ENCODE results near the gene COA7. TPM values are rescaled to one million over a fixed set of nuclear protein-coding genes. Genes with fewer than 3 reads are reported as not detected.

Gene COA7
- total and polyA plus RNA-seq, 4 donors, result 4.7 to 14.1 (median 8.7) TPM

GRCh38 chr1:52692697-52693096, 5.5 kb downstream of the COA7 start:
- peaks cover 2 to 17% (median 16%) of the 10 kb centered on the region in 4 donors for H3K36me3 ChIP-seq (ENCODE audit: control insufficient read depth in 4 of 4, insufficient read depth in 3 of 4, low read depth in 1 of 4, low read length in 3 of 4)
- no peak for DNase-seq (ENCODE audit: low spot score)
- WGBS, result 48% methylated on average over 4 of the region's 4 CpGs

DNA sequence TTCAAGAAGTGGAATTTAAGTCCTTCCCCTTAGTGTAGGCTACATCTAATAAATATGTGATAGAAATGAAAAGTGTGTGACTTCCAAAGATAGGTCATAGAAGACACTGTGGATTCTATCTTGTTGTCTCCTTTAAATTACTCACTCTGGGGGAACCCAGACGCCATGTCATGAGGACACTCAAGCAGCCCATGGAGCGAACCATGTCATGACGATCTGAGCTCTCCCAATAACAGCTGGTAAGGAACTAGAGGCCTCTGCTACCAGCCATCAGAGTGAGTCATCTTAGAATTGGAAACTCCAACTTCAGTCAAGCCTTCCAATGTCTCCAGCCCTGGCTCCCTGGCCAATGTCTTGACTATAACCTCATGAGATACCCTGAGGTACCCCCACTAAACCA, 6.3 kb downstream of the COA7 start:
- 96% methylated on average over 3 of the region's 3 CpGs for WGBS
- Histone ChIP-seq H3K36me3 (ENCODE audit: control insufficient read depth in 4 of 4, insufficient read depth in 3 of 4, low read depth in 1 of 4, low read length in 3 of 4) (peaks cover 3 to 25% (median 24%) of the 10 kb centered on the region in 4 donors), H3K9me3 (ENCODE audit: control insufficient read depth in 4 of 4, low read length in 3 of 4) (no peaks in the 10 kb centered on the region), H3K9ac (ENCODE audit: low read depth in 1 of 2, low read length in 2 of 2) (no peak overlapping the region), H3K27me3 (ENCODE audit: control insufficient read depth in 4 of 4, insufficient read depth in 4 of 4, low read length in 3 of 4) (no peaks in the 10 kb centered on the region), H3K27ac (ENCODE audit: low read depth in 1 of 2, low read length in 2 of 2) (no peak overlapping the region), H3K4me3 (ENCODE audit: low read depth in 1 of 3, low read length in 3 of 3) (no peak overlapping the region), H3K4me1 (ENCODE audit: control insufficient read depth in 4 of 4, insufficient read depth in 4 of 4, low read length in 3 of 4) (peaks cover 0 to 8% (median 4%) of the 10 kb centered on the region in 4 donors)
- DNase-seq (ENCODE audit: low spot score), result no peak
- no peak for TF ChIP-seq HNF4A (conservative IDR thresholded peaks at IDR 0.05)
- no peak for TF ChIP-seq ATF3 (IDR thresholded peaks at IDR 0.05)
- TF ChIP-seq NR2F2 (IDR thresholded peaks at IDR 0.05), result no peak
- no peak for TF ChIP-seq FOXA2 (IDR thresholded peaks at IDR 0.05)
- TF ChIP-seq ZBTB33 (IDR thresholded peaks at IDR 0.05), result no peak
- no peak for TF ChIP-seq HNF4G (IDR thresholded peaks at IDR 0.05)
- TF ChIP-seq SP1 (IDR thresholded peaks at IDR 0.05), result no peak
- TF ChIP-seq CTCF (IDR thresholded peaks at IDR 0.05; ENCODE audit: low read depth, low read length, missing input control), result no peak

More at GRCh38 chr1:52692697-52693096, 5.5 kb downstream of the COA7 start:
- no peaks in the 10 kb centered on the region for H3K9me3 ChIP-seq (ENCODE audit: control insufficient read depth in 4 of 4, low read length in 3 of 4)
- no peak overlapping the region for H3K4me3 ChIP-seq (ENCODE audit: low read depth in 1 of 3, low read length in 3 of 3)
- H3K9ac ChIP-seq (ENCODE audit: low read depth in 1 of 2, low read length in 2 of 2), result no peak overlapping the region
- no peaks in the 10 kb centered on the region for H3K27me3 ChIP-seq (ENCODE audit: control insufficient read depth in 4 of 4, insufficient read depth in 4 of 4, low read length in 3 of 4)
- no peak for TF ChIP-seq SP1 (IDR thresholded peaks at IDR 0.05)
- TF ChIP-seq RXRA (IDR thresholded peaks at IDR 0.05), result no peak
- no peak for TF ChIP-seq TAF1 (conservative IDR thresholded peaks at IDR 0.05)
- no peak for TF ChIP-seq ZBTB33 (IDR thresholded peaks at IDR 0.05)
- TF ChIP-seq HNF4G (IDR thresholded peaks at IDR 0.05), result no peak
- H3K4me1 ChIP-seq (ENCODE audit: control insufficient read depth in 4 of 4, insufficient read depth in 4 of 4, low read length in 3 of 4), result peaks cover 0 to 8% (median 4%) of the 10 kb centered on the region in 4 donors
- H3K27ac ChIP-seq (ENCODE audit: low read depth in 1 of 2, low read length in 2 of 2), result no peak overlapping the region

DNA sequence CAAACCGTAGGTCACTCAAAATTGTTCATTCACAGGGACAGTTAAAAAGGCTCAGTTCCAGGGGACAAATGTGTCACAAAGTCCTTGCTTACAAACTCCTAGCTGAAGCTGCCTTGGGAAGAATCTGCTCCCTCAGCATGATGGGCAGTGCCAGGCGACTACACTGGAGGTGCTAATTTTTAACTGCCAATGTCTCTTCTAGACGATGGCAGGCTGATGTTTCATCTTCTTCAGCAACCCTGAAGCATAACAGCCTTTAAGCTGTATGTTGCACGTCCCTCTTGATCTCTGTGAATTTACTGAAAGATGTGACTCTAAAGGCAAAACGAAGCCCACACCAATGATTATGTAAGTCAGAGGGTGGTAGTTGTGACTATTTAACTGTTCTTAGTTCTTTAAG, 11.3 kb downstream of the COA7 start:
- H3K4me3 ChIP-seq (ENCODE audit: low read depth in 1 of 3, low read length in 3 of 3), result no peak overlapping the region
- peaks cover 4 to 24% (median 20%) of the 10 kb centered on the region in 4 donors for H3K36me3 ChIP-seq (ENCODE audit: control insufficient read depth in 4 of 4, insufficient read depth in 3 of 4, low read depth in 1 of 4, low read length in 3 of 4)
- H3K9me3 ChIP-seq (ENCODE audit: control insufficient read depth in 4 of 4, low read length in 3 of 4), result no peaks in the 10 kb centered on the region
- DNase-seq (ENCODE audit: low spot score), result no peak
- peaks cover 0 to 2% (median 0%) of the 10 kb centered on the region in 4 donors for H3K4me1 ChIP-seq (ENCODE audit: control insufficient read depth in 4 of 4, insufficient read depth in 4 of 4, low read length in 3 of 4)
- no peak overlapping the region for H3K9ac ChIP-seq (ENCODE audit: low read depth in 1 of 2, low read length in 2 of 2)
- no peak overlapping the region for H3K27ac ChIP-seq (ENCODE audit: low read depth in 1 of 2, low read length in 2 of 2)
- 97% methylated on average over 5 of the region's 5 CpGs for WGBS
- H3K27me3 ChIP-seq (ENCODE audit: control insufficient read depth in 4 of 4, insufficient read depth in 4 of 4, low read length in 3 of 4), result no peaks in the 10 kb centered on the region
- no peak for TF ChIP-seq SP1 (IDR thresholded peaks at IDR 0.05)
- TF ChIP-seq HNF4A (conservative IDR thresholded peaks at IDR 0.05), result no peak
- no peak for TF ChIP-seq ATF3 (IDR thresholded peaks at IDR 0.05)
- TF ChIP-seq TAF1 (conservative IDR thresholded peaks at IDR 0.05), result no peak
- TF ChIP-seq, protein P1, sequence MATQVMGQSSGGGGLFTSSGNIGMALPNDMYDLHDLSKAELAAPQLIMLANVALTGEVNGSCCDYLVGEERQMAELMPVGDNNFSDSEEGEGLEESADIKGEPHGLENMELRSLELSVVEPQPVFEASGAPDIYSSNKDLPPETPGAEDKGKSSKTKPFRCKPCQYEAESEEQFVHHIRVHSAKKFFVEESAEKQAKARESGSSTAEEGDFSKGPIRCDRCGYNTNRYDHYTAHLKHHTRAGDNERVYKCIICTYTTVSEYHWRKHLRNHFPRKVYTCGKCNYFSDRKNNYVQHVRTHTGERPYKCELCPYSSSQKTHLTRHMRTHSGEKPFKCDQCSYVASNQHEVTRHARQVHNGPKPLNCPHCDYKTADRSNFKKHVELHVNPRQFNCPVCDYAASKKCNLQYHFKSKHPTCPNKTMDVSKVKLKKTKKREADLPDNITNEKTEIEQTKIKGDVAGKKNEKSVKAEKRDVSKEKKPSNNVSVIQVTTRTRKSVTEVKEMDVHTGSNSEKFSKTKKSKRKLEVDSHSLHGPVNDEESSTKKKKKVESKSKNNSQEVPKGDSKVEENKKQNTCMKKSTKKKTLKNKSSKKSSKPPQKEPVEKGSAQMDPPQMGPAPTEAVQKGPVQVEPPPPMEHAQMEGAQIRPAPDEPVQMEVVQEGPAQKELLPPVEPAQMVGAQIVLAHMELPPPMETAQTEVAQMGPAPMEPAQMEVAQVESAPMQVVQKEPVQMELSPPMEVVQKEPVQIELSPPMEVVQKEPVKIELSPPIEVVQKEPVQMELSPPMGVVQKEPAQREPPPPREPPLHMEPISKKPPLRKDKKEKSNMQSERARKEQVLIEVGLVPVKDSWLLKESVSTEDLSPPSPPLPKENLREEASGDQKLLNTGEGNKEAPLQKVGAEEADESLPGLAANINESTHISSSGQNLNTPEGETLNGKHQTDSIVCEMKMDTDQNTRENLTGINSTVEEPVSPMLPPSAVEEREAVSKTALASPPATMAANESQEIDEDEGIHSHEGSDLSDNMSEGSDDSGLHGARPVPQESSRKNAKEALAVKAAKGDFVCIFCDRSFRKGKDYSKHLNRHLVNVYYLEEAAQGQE (IDR thresholded peaks at IDR 0.05), result no peak
- no peak for TF ChIP-seq EGR1 (IDR thresholded peaks at IDR 0.05; ENCODE audit: low read depth in 2 of 2)
- TF ChIP-seq, protein P2, sequence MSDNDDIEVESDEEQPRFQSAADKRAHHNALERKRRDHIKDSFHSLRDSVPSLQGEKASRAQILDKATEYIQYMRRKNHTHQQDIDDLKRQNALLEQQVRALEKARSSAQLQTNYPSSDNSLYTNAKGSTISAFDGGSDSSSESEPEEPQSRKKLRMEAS (IDR thresholded peaks at IDR 0.05), result no peak
- no peak for TF ChIP-seq FOXA2 (IDR thresholded peaks at IDR 0.05)
- TF ChIP-seq JUND (IDR thresholded peaks at IDR 0.05), result no peak
- no peak for TF ChIP-seq ZBTB33 (IDR thresholded peaks at IDR 0.05)
